GM21619 (cell line): ENCODE data around the gene TAS2R20.

ENCODE experiments used
- ATAC-seq: cut with Tn5 transposase; IDR thresholded peaks from one replicate; pipeline ENCODE4 v1.9.1; 2021; ENCODE audit not compliant: unreplicated experiment

TAS2R20 gene

DNA sequence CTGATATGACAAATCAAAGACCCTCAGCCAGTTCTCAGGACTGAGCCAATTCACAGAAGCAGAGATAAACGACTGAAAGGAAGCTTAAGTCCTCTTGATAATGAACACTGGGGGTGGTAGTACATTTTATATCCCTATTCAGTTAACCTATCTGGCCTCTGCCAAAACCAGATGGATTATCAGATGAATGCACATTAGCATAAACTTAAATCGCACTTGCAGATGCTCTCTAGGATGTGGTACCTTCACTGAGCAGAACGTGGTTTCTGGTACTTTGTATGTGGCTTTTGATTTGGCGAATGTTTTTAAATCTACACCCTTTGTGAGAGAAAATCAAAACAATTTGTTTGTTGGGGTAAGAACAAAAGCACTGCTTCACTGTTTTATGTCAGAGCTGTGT lies 37.9 kb downstream of the TAS2R20 start:
- no peak for ATAC-seq

DNA sequence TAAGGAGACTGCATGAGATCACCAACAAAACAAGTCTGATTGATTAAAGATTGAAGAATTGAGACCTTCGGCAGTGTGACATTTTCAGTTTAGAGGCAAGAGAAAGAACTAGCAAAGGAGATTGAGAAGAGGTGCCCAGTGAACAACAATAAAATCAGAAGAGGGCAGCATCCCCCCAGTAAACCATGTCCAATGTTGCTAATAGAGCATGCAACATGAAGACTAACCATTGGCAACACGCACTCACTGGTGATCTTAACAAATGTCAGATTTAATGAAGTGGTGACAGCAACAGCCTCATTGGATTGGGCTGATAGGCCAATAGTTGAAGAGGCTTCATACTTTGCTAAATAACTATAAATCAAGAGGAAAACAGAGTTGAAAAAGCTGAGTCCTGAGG lies 38.3 kb downstream of the TAS2R20 start:
- no peak for ATAC-seq

GRCh38 chr12:10957741-10958140 lies 40.4 kb downstream of the TAS2R20 start:
- ATAC-seq = no peak

GRCh38 chr12:10956085-10956484 lies 42.0 kb downstream of the TAS2R20 start:
- ATAC-seq = no peak

- ATAC-seq = no peak
These were observed 45.5 kb downstream of the TAS2R20 start for GRCh38 chr12:10952645-10953044.
